Colonic mucosa (tissue), 4 donors: Measurements from ENCODE around the gene SIPA1L3. TPM values are rescaled to one million over a fixed set of nuclear protein-coding genes. Genes with fewer than 3 reads are reported as not detected.

ENCODE experiments used
- DNase-seq: peaks from one replicate; pipeline ENCODE4 v3.0.0-alpha.2; 2020
- H3K27ac ChIP-seq: fragments of 200-600 bp; one replicate; pipeline ENCODE4 v1.8.0; 2021
- H3K27me3 ChIP-seq: fragments of 200-600 bp; one replicate; pipeline ENCODE4 v1.8.0; 2021
- H3K36me3 ChIP-seq: fragments of 200-600 bp; one replicate; pipeline ENCODE4 v1.8.0; 2021
- H3K4me1 ChIP-seq: fragments of 200-600 bp; one replicate; pipeline ENCODE4 v1.8.0; 2021; ENCODE audit warnings: mild to moderate bottlenecking
- H3K4me3 ChIP-seq: fragments of 200-600 bp; one replicate; pipeline ENCODE4 v1.8.0; 2021
- H3K9ac ChIP-seq, 2 donors: one replicate each; pipeline ENCODE4 v1.7.0; 2013; ENCODE audit warnings: control low read depth in 2 of 2, low read depth in 2 of 2, low read length in 2 of 2
- H3K9me3 ChIP-seq: fragments of 200-600 bp; one replicate; pipeline ENCODE4 v1.8.0; 2021
- CTCF ChIP-seq: fragments of 200-600 bp; IDR thresholded peaks from one replicate; pipeline ENCODE4 v1.8.0; 2022; ENCODE audit warnings: antibody characterized with exemption, mild to moderate bottlenecking
- intact Hi-C: fragments of 100-400 bp; cut with DNase I; formaldehyde crosslinking; loops from one replicate; pipeline ENCODE4 v1.14.1; 2022
- total RNA-seq, 2 donors: library from RNA; stranded (reverse); fragmentation: NEBNext Ultra II Directional in 1 of 2; extraction: Animal tissue kit (Norgen Biotek cat#: 25700) in 1 of 2; gene quantifications; one replicate each; pipeline ENCODE4 v1.2.1, GENCODE V29; 2021
- donor health status: healthy.
- donor health status: DM: no; HTN: no; CAD: no.
- donor health status: DM: no; HTN: no; CAD: no.

SIPA1L3 gene
- total RNA-seq, 2 donors from 2014 or later = 98.6 to 113 TPM

- Histone ChIP-seq H3K4me1 (peaks cover 9% of the 10 kb centered on the region), H3K9me3 (no peaks in the 10 kb centered on the region), H3K27ac (no peak overlapping the region), H3K36me3 (no peaks in the 10 kb centered on the region), H3K27me3 (no peaks in the 10 kb centered on the region), H3K4me3 (no peak overlapping the region), H3K9ac (no peak overlapping the region)
- no peak for DNase-seq
- intact Hi-C loops = no loop called here
- TF ChIP-seq CTCF = no peak
These were observed 49.0 kb downstream of the SIPA1L3 start for GRCh38 chr19:37955986-37956385.

GRCh38 chr19:37957176-37957575, 50.2 kb downstream of the SIPA1L3 start:
- no peaks in the 10 kb centered on the region for H3K27me3 ChIP-seq
- H3K4me3 ChIP-seq = no peak overlapping the region
- no peak overlapping the region for H3K9ac ChIP-seq
- DNase-seq = no peak
- no peaks in the 10 kb centered on the region for H3K36me3 ChIP-seq
- no peak overlapping the region for H3K27ac ChIP-seq
- peaks cover 9% of the 10 kb centered on the region for H3K4me1 ChIP-seq
- H3K9me3 ChIP-seq = no peaks in the 10 kb centered on the region
- intact Hi-C loops = no loop called here
- TF ChIP-seq CTCF = no peak

GRCh38 chr19:37959665-37960114, 52.7 kb downstream of the SIPA1L3 start:
- Histone ChIP-seq H3K9ac (no peak overlapping the region), H3K36me3 (no peaks in the 10 kb centered on the region), H3K9me3 (no peaks in the 10 kb centered on the region), H3K27ac (no peak overlapping the region), H3K4me1 (no peaks in the 10 kb centered on the region), H3K27me3 (no peaks in the 10 kb centered on the region), H3K4me3 (no peak overlapping the region)
- no peak for TF ChIP-seq CTCF
- intact Hi-C loops = no loop called here
- no peak for DNase-seq

- Histone ChIP-seq H3K9ac (no peak overlapping the region), H3K4me1 (no peaks in the 10 kb centered on the region), H3K27ac (no peak overlapping the region), H3K4me3 (no peak overlapping the region), H3K27me3 (no peaks in the 10 kb centered on the region), H3K9me3 (no peaks in the 10 kb centered on the region), H3K36me3 (no peaks in the 10 kb centered on the region)
- intact Hi-C loops = no loop called here
- TF ChIP-seq CTCF = no peak
- DNase-seq = no peak
These were observed 54.2 kb downstream of the SIPA1L3 start for GRCh38 chr19:37961198-37961597.

GRCh38 chr19:37963190-37963936, 56.4 kb downstream of the SIPA1L3 start:
- no peaks in the 10 kb centered on the region for H3K27me3 ChIP-seq
- H3K36me3 ChIP-seq = no peaks in the 10 kb centered on the region
- no peak for DNase-seq
- H3K9me3 ChIP-seq = no peaks in the 10 kb centered on the region
- peak overlapping the region in 1 of 2 donors; percentile 26 for H3K9ac ChIP-seq
- no peak for TF ChIP-seq CTCF
- H3K4me1 ChIP-seq = no peaks in the 10 kb centered on the region
- intact Hi-C loops = no loop called here
- H3K27ac ChIP-seq = no peak overlapping the region
- no peak overlapping the region for H3K4me3 ChIP-seq
